ENCODE results near the gene FRAT2. TPM values are rescaled to one million over a fixed set of nuclear protein-coding genes. Genes with fewer than 3 reads are reported as not detected.
"Not testable (repeated sequence)": the region's sequence is repeated elsewhere in the genome, so short reads cannot be mapped to it uniquely, and the experiment has no call there.

Gene FRAT2
- polyA plus RNA-seq, 10 donors: 2.6 to 5.8 (median 3.7) TPM

- DNase-seq: no peak
Observed at GRCh38 chr10:97297556-97298222, 36.8 kb downstream of the FRAT2 start.

DNA sequence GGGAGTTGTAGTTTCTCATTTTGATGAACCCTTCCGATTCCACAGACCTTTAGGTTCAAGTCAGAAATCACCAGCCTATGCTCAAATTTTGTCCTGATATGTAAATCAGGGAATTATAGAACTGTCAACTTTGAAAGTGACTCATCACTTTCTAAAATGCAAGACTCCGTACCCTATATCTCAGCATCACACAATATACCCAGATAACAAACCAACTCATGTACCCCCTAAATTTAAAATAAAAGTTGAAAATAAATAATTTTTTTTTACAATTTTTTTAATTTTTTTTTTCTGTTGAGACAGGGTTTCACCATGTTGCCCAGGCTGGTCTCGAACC lies 41.7 kb downstream of the FRAT2 start:
- DNase-seq: no peak

DNA sequence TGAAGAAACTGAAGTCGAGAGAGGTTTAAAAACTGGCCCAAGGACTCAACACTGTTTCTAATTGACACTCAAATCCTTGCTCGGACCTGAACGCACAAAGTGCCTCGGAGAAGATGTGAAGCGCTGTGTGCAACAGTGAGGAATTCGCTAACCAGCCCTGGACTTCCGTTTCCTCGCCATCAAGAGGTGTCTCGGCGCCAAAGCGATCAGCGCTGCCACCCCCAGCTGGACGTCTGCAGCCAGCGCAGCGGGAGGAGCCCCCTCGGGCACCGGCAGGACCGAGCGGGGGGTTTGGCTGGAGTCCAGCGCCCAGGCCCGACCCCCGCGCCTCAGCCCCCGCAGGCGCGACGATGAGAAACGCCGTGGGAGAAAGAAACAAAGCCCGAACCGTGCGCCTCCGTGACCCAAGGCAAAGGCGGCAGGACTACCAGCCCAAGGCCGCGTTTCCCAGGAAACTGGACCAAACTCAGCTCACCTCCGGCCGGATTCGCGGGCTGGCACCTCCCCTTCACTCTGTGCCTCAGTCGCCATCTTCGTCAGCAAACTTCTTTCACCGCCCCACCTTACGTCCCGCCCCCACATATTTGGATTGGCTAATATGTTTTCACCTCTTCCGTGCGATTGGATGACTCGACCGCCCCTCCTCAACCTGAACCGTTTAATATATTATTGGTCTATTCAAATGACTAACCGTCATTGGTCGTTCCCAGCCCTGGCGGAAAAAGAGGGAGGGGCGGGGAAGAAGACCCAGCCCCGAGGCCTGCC lies 42.2 kb downstream of the FRAT2 start, which contains the start of gene ARHGAP19:
TSS of gene ARHGAP19 (minus strand) at position 541 of the 765 bp plus-strand sequence. CDS start at position 531, 10 bp downstream.
- DNase-seq: peak; percentile 97 to 99 (median 99)

DNA sequence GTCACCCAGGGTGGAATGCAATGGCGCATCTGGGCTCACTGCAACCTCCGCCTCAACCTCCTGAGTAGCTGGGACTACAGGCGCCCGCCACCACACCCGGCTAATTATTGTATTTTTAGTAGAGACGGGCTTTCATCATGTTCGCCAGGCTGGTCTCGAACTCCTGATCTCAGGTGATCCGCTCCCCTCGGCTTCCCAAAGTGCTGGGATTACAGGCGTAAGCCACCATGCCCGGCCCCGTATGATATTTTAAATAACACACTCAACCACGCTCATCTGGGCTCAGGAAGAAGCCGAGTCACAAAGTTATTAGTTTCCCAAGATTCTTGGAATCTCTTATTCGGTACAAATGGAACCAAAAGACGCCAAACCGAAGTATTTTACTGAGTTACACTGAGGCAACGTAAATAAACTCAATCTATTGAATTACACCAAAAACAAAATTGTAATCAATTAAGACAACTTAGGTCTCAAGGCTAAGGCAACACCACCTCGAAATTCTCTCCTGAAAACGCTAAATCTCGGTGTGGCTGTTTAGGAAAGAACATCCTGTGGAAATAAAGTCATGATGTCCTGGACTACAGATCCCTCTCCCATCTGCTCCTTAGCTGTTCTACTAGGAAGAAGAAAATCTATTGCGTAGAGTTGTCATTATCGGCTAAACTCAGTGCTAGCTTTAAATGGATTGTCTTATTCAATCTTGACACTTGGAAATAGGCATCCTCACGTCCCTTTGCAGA lies 43.0 kb downstream of the FRAT2 start:
- DNase-seq: no peak

DNA sequence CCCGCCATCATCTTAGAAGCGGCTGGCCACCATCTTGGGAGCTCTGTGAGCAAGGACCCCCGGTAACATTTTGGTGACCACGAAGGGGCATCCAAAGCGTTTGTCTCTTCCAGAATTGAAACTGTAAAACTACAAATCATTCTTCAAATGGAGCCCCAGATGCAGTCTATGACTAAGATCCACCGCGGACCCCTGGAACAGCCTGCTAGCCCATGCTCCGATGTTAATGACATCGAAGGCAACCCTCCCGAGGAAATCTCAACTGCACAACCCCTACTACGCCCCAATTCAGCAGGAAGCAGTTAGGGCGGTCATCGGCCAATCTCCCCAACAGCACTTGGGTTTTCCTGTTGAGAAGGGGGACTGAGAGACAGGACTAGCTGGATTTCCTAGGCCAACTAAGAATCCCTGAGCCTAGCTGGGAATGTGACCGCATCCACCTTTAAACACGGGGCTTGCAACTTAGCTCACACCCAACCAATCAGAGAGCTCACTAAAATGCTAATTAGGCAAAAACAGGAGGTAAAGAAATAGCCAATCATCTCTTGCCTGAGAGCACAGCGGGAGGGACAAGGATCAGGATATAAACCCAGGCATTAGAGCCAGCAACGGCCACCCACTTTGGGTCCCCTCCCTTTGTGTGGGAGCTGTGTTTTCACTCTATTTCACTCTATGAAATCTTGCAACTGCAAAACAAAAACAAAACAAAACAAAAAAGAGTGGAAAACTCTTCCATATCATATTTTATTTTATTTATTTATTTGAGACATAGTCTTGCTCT lies 43.8 kb downstream of the FRAT2 start:
- DNase-seq: not testable (repeated sequence)

- DNase-seq: not testable (repeated sequence)
Observed at GRCh38 chr10:97290076-97290475, 44.5 kb downstream of the FRAT2 start.

Other genes starting within 250 kb of the FRAT2 start
- 1 to 10 TPM in 4 of 10 donors, under 1 TPM in 6; 0.39 to 1.9 (median 0.84) TPM for gene SLIT1, start 148.8 kb downstream of the FRAT2 start, polyA plus RNA-seq (ENCODE audit: insufficient read length in 10 of 10)
- 10 to 100 TPM in 7 of 10 donors, 1 to 10 TPM in 3; 8.8 to 17.1 (median 12.6) TPM for gene ARHGAP19, start 42.1 kb downstream of the FRAT2 start, polyA plus RNA-seq (ENCODE audit: insufficient read length in 10 of 10)
- 1 to 10 TPM in 8 of 10 donors, under 1 TPM in 2; 0.76 to 2.5 (median 1.4) TPM for gene FRAT1, start 15.5 kb downstream of the FRAT2 start, polyA plus RNA-seq (ENCODE audit: insufficient read length in 10 of 10)
- 10 to 100 TPM; 18.5 to 27.3 (median 21.3) TPM for gene RRP12, start 66.6 kb upstream of the FRAT2 start, polyA plus RNA-seq (ENCODE audit: insufficient read length in 10 of 10)
- gene PGAM1, start 91.5 kb upstream of the FRAT2 start, polyA plus RNA-seq (ENCODE audit: insufficient read length in 10 of 10): 100 to 1,000 TPM in 9 of 10 donors, 10 to 100 TPM in 1; 90.7 to 151 (median 117) TPM
- 10 to 100 TPM; 25.0 to 32.8 (median 28.5) TPM for gene EXOSC1, start 111.3 kb upstream of the FRAT2 start, polyA plus RNA-seq (ENCODE audit: insufficient read length in 10 of 10)
- gene ZDHHC16, start 111.4 kb upstream of the FRAT2 start, polyA plus RNA-seq (ENCODE audit: insufficient read length in 10 of 10): 10 to 100 TPM; 27.2 to 35.5 (median 31.7) TPM
- gene MMS19, start 163.7 kb upstream of the FRAT2 start, polyA plus RNA-seq (ENCODE audit: insufficient read length in 10 of 10): 10 to 100 TPM; 51.9 to 84.9 (median 58.4) TPM
- 10 to 100 TPM; 11.3 to 17.3 (median 14.0) TPM for gene UBTD1, start 164.2 kb upstream of the FRAT2 start, polyA plus RNA-seq (ENCODE audit: insufficient read length in 10 of 10)
- gene ANKRD2, start 238.1 kb upstream of the FRAT2 start, polyA plus RNA-seq (ENCODE audit: insufficient read length in 10 of 10): 10 to 100 TPM in 9 of 10 donors, 1 to 10 TPM in 1; 8.5 to 60.8 (median 27.0) TPM
- gene HOGA1, start 249.7 kb upstream of the FRAT2 start, polyA plus RNA-seq (ENCODE audit: insufficient read length in 10 of 10): 1 to 10 TPM in 3 of 10 donors, under 1 TPM in 7; 0.34 to 1.6 (median 0.80) TPM